Measurements from ENCODE around the gene VWA3B.
"Not testable (repeated sequence)": the region's sequence is repeated elsewhere in the genome, so short reads cannot be mapped to it uniquely, and the experiment has no call there.

DNA sequence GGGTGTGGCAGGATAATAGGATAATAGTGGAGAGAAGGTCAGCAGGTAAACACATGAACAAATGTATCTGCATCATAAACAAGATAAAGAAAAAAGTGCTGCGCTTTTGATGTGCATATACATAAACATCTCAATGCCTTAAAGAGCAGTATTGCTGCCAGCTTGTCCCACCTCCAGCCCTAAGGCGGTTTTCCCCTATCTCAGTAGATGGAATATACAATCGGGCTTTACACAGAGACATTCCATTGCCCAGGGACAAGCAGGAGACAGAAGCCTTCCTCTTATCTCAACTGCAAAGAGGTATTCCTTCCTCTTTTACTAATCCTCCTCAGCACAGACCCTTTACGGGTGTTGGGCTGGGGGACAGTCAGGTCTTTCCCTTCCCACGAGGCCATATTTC, 43.1 kb downstream of the VWA3B start:
- TF ChIP-seq, protein P1, sequence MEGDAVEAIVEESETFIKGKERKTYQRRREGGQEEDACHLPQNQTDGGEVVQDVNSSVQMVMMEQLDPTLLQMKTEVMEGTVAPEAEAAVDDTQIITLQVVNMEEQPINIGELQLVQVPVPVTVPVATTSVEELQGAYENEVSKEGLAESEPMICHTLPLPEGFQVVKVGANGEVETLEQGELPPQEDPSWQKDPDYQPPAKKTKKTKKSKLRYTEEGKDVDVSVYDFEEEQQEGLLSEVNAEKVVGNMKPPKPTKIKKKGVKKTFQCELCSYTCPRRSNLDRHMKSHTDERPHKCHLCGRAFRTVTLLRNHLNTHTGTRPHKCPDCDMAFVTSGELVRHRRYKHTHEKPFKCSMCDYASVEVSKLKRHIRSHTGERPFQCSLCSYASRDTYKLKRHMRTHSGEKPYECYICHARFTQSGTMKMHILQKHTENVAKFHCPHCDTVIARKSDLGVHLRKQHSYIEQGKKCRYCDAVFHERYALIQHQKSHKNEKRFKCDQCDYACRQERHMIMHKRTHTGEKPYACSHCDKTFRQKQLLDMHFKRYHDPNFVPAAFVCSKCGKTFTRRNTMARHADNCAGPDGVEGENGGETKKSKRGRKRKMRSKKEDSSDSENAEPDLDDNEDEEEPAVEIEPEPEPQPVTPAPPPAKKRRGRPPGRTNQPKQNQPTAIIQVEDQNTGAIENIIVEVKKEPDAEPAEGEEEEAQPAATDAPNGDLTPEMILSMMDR (IDR thresholded peaks at IDR 0.05; ENCODE audit: poor library complexity): not testable (repeated sequence)
- TF ChIP-seq EZH2phosphoT487 (IDR thresholded peaks at IDR 0.05; ENCODE audit: low read depth, severe bottlenecking, unreplicated experiment): not testable (repeated sequence)
